Liver (tissue), 9 donors: Measurements from ENCODE around the gene CDH26. TPM values are rescaled to one million over a fixed set of nuclear protein-coding genes. Genes with fewer than 3 reads are reported as not detected.

ENCODE experiments used
- DNase-seq: peaks from one replicate; pipeline ENCODE4 v3.0.0-alpha.2; 2017; ENCODE audit warnings: low spot score
- H3K27ac ChIP-seq, 2 donors: one replicate each; pipeline ENCODE4 v1.7.0; 2013; ENCODE audit warnings: inconsistent platforms in 2 of 2, low read length in 2 of 2, control low read depth in 1 of 2, low read depth in 1 of 2, mild to moderate bottlenecking in 1 of 2
- H3K27me3 ChIP-seq, 4 donors: one replicate each; pipeline versions ENCODE4 v1.6.1 to v1.7.0; 2013; ENCODE audit warnings: low read length in 3 of 4, inconsistent platforms in 1 of 4, mild to moderate bottlenecking in 1 of 4, moderate library complexity in 1 of 4; ENCODE audit not compliant: control insufficient read depth in 4 of 4, insufficient read depth in 4 of 4
- H3K36me3 ChIP-seq, 4 donors: one replicate each; pipeline versions ENCODE4 v1.6.1 to v1.7.0; 2013; ENCODE audit warnings: low read length in 3 of 4, mild to moderate bottlenecking in 3 of 4, low read depth in 1 of 4, moderate library complexity in 1 of 4; ENCODE audit not compliant: control insufficient read depth in 4 of 4, insufficient read depth in 3 of 4
- H3K4me1 ChIP-seq, 4 donors: one replicate each; pipeline versions ENCODE4 v1.6.1 to v1.7.0; 2013; ENCODE audit warnings: low read length in 3 of 4, mild to moderate bottlenecking in 3 of 4, moderate library complexity in 1 of 4; ENCODE audit not compliant: control insufficient read depth in 4 of 4, insufficient read depth in 4 of 4
- H3K4me3 ChIP-seq, 3 donors: one replicate each; pipeline versions ENCODE4 v1.6.1 to v1.7.0; 2013; ENCODE audit warnings: low read length in 3 of 3, control low read depth in 1 of 3, low read depth in 1 of 3, mild to moderate bottlenecking in 1 of 3
- H3K9ac ChIP-seq, 2 donors: one replicate each; pipeline ENCODE4 v1.7.0; 2013; ENCODE audit warnings: low read length in 2 of 2, mild to moderate bottlenecking in 2 of 2, moderate library complexity in 2 of 2, control low read depth in 1 of 2, low read depth in 1 of 2
- H3K9me3 ChIP-seq, 4 donors: one replicate each; pipeline versions ENCODE4 v1.6.1 to v1.7.0; 2013; ENCODE audit warnings: low read length in 3 of 4; ENCODE audit not compliant: control insufficient read depth in 4 of 4
- ATF3 ChIP-seq: IDR thresholded peaks from 2 replicates; pipeline ENCODE4 v1.6.1; 2016; ENCODE audit warnings: antibody characterized with exemption
- CTCF ChIP-seq: fragments of 150-350 bp; IDR thresholded peaks from 2 replicates; pipeline ENCODE4 v1.5.1; 2017; ENCODE audit warnings: improper control_type of control experiment, low read depth, low read length; ENCODE audit not compliant: missing input control
- EGR1 ChIP-seq, 2 donors: IDR thresholded peaks; 2 replicates each; pipeline ENCODE4 v1.6.1; 2016 to 2018; ENCODE audit warnings: antibody characterized with exemption in 2 of 2, low read depth in 2 of 2
- FOXA2 ChIP-seq: IDR thresholded peaks from 2 replicates; pipeline ENCODE4 v1.6.1; 2016; ENCODE audit warnings: antibody characterized with exemption
- GABPA ChIP-seq, 2 donors: IDR thresholded peaks in 1 of 2; conservative IDR thresholded peaks in 1 of 2; 2 replicates each; pipeline ENCODE4 v1.6.1; 2016; ENCODE audit warnings: antibody characterized with exemption in 2 of 2, mild to moderate bottlenecking in 1 of 2, moderate library complexity in 1 of 2
- HNF4A ChIP-seq, 2 donors: conservative IDR thresholded peaks; 2 replicates each; pipeline ENCODE4 v1.6.1; 2016; ENCODE audit warnings: antibody characterized with exemption in 2 of 2, mild to moderate bottlenecking in 2 of 2
- HNF4G ChIP-seq: IDR thresholded peaks from 2 replicates; pipeline ENCODE4 v1.6.1; 2016; ENCODE audit warnings: antibody characterized with exemption
- JUND ChIP-seq, 2 donors: IDR thresholded peaks; 2 replicates each; pipeline ENCODE4 v1.6.1; 2016; ENCODE audit warnings: antibody characterized with exemption in 2 of 2
- NR2F2 ChIP-seq: IDR thresholded peaks from 2 replicates; pipeline ENCODE4 v1.6.1; 2016; ENCODE audit warnings: antibody characterized with exemption
- RAD21 ChIP-seq, 2 donors: IDR thresholded peaks; 2 replicates each; pipeline ENCODE4 v1.6.1; 2016; ENCODE audit warnings: antibody characterized with exemption in 2 of 2, mild to moderate bottlenecking in 2 of 2
- REST ChIP-seq: IDR thresholded peaks from 2 replicates; pipeline ENCODE4 v1.6.1; 2016; ENCODE audit warnings: antibody characterized with exemption, mild to moderate bottlenecking
- RXRA ChIP-seq, 2 donors: IDR thresholded peaks; 2 replicates each; pipeline ENCODE4 v1.6.1; 2017 to 2018; ENCODE audit warnings: antibody characterized with exemption in 2 of 2, mild to moderate bottlenecking in 1 of 2
- SP1 ChIP-seq: IDR thresholded peaks from 2 replicates; pipeline ENCODE4 v1.6.1; 2018; ENCODE audit warnings: antibody characterized with exemption, mild to moderate bottlenecking
- TAF1 ChIP-seq: conservative IDR thresholded peaks from 2 replicates; pipeline ENCODE4 v1.6.1; 2016; ENCODE audit warnings: antibody characterized with exemption, mild to moderate bottlenecking
- YY1 ChIP-seq: IDR thresholded peaks from 2 replicates; pipeline ENCODE4 v1.6.1; 2016; ENCODE audit warnings: antibody characterized with exemption, mild to moderate bottlenecking
- WGBS: extraction: QIAGEN DNeasy Blood & Tissue Kit; methylation state at CpG from one replicate; pipeline ENCODE4 v1.1.7; 2013; 5-methylcytosine and 5-hydroxymethylcytosine counted together
- polyA plus RNA-seq, 2 donors: library from polyadenylated mRNA; stranded (reverse) in 1 of 2; unstranded in 1 of 2; fragments of 200-250 nt in 1 of 2; fragments of >200 nt in 1 of 2; fragmentation: Nextera tagmentation in 1 of 2; extraction: Ambion mirVana in 1 of 2; gene quantifications; one replicate each; pipeline versions ENCODE4 v1.2.1 to v1.2.3, GENCODE V29; 2013 to 2015
- total RNA-seq, 2 donors: library from RNA; depleted of rRNA; stranded (reverse); fragments of >200 nt; gene quantifications; one replicate each; pipeline ENCODE4 v1.2.3, GENCODE V29; 2014
- donor health status: healthy.
- donor health status: healthy.
- donor health status: healthy.
- donor health status: healthy.
- donor health status: healthy.

Gene CDH26
- total and polyA plus RNA-seq, 4 donors = 0.03 to 0.70 (median 0.43) TPM

GRCh38 chr20:60010689-60011458 lies 52.7 kb downstream of the CDH26 start (continued):
- no peak for TF ChIP-seq REST
- no peak for TF ChIP-seq TAF1
- no peak for TF ChIP-seq SP1

- DNase-seq = peak; percentile 6
- Histone ChIP-seq H3K4me1 (no peaks in the 10 kb centered on the region), H3K27me3 (no peaks in the 10 kb centered on the region), H3K36me3 (no peaks in the 10 kb centered on the region), H3K9me3 (peaks cover 0 to 3% (median 0%) of the 10 kb centered on the region in 4 donors), H3K27ac (no peak overlapping the region), H3K9ac (no peak overlapping the region), H3K4me3 (no peak overlapping the region)
- no peak for TF ChIP-seq EGR1 (IDR thresholded peaks at IDR 0.05; ENCODE audit: low read depth in 2 of 2)
- no peak for TF ChIP-seq FOXA2
- TF ChIP-seq JUND (IDR thresholded peaks at IDR 0.05) = no peak
- no peak for TF ChIP-seq HNF4A (conservative IDR thresholded peaks at IDR 0.05)
- no peak for TF ChIP-seq GABPA (IDR thresholded peaks at IDR 0.05 in 1 of 2, conservative IDR thresholded peaks at IDR 0.05 in 1 of 2)
- no peak for TF ChIP-seq HNF4G
- no peak for TF ChIP-seq CTCF
- no peak for TF ChIP-seq RAD21 (IDR thresholded peaks at IDR 0.05)
- TF ChIP-seq TAF1 = no peak
- no peak for TF ChIP-seq NR2F2
- no peak for TF ChIP-seq REST
- no peak for TF ChIP-seq YY1
- TF ChIP-seq RXRA (IDR thresholded peaks at IDR 0.05) = no peak
- TF ChIP-seq ATF3 = no peak
- 81% methylated on average over 17 of the region's 17 CpGs for WGBS
Observed at GRCh38 chr20:60011512-60012507, 53.6 kb downstream of the CDH26 start.
